COR-L47 (cell line): Measurements from ENCODE around the gene ZNF136.
A peak's percentile ranks its signal among the peaks of the same experiment; 100 is the strongest.

ENCODE experiments used
- DNase-seq: peaks from one replicate; lab custom pipeline; 2025; lab: John Stamatoyannopoulos, UW

The ZNF136 gene

GRCh38 chr19:12162882-12163806 lies at the start of gene ZNF136:
Gene ZNF136 (plus strand): TSS chr19:12163096. CDS start chr19:12163204, 108 bp downstream.
- peak; percentile 96 for DNase-seq

DNA sequence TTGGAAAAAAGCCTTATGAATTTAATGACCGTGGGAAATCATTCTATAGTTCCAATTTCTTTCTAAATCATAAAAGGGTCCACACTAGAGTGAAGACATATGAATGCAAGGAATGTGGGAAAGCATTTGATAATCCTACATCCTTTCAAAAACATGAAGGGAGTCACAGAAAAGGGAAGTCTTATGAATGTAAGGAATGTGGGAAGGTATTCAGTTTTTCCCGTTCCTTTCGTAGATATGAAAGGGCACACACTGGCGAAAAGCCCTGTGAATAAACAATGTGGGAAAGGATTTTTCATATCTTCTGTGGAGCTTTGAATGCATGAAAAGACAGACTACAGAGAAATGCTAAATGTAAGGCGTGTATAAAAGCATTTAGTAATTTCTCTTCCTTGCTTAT lies 49.8 kb upstream of the ZNF136 start:
- no peak for DNase-seq

DNA sequence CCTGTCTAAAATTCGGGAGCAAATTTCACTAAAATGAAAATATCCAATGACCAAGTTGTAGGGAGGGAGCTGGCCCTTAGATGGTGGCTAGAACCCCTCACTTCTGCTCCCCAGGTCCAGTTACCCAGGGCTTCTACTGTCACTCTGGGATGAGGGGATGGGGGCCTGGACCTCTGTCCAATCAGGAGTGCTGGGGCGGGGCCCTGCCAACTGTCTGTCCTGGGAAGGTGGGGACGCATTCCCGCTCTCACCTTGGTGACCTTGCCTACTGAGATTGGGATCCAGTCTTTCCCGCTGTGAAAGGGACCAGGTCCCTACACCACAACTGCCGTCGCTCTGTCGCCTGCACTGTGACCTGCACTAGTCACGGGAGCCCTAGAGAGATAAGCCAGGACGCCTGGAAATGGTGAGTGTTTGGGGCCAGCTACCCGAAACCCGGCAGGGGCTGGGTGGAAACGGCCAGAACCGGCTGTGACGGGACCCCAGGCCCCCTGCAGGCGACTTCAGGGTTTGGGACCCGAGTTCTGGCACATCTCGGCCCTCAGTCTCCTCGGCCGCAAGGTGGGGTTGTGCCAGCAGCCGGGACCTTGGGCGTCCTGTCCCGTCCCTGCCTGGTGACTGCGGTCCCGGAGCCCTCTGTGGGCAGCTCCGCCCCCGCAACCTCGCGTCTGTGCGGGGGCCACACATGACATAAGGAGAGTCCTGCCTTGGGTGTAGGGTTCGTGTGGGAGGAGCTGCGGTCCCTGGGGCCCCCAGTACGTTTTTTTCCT lies 45.5 kb upstream of the ZNF136 start:
- DNase-seq: no peak

DNA sequence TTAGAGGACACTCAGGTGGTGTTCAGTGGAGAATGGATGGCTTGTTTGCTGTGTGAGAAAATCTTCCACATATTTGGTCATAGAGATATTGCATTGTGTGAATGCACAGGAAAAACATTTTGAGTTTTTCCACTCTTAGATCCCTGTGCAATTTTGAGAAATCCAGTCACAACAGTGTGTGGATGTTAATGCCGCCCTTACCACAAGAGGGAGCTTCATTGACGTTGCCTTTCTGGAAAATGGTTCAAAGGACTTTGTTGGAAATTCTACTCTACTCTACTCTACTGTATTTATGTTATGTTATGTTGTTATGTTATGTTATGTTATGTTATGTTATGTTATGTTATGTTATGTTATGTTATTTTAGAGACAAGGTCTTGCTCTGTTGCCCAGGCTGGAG lies 36.2 kb upstream of the ZNF136 start:
- peak; percentile 23 for DNase-seq

DNA sequence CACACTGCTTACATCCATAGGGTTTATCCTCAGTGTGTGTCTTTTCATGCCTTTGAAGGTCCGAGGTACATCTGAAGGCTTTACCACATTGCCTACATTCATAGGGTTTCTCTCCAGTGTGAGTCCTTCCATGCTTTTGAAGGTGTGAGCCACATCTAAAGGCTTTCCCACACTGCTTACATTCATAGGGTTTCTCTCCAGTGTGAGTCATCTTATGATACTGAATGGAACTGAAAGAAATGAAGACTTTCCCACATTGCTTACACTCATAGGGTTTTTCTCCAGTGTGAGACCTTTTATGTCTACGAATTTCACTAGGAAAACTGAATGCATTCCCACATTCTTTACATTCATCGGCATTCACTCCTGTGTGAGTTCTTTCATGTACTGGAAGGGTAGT lies 29.8 kb upstream of the ZNF136 start:
- DNase-seq: no peak

- peak; percentile 7 for DNase-seq
Measured at GRCh38 chr19:12137221-12137940, 25.5 kb upstream of the ZNF136 start.

DNA sequence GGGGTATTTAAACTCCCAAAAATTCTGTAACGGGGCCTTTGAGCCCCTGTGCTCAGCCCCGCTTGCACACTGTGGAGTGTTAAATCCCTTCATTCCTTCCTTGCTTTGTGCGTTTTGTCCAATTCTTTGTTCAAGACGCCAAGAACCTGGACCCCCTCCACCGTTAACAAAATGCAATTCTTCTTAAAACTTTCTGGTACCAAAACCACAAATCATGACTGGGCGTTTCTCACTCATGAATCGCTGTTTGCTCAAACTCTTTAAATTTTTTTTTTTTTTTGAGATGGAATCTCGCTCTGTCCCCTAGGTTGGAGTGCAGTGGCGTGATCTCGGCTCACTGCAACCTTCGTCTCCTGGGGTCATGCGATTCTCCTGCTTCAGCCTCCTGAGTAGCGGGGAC lies 23.6 kb upstream of the ZNF136 start:
- no peak for DNase-seq

DNA sequence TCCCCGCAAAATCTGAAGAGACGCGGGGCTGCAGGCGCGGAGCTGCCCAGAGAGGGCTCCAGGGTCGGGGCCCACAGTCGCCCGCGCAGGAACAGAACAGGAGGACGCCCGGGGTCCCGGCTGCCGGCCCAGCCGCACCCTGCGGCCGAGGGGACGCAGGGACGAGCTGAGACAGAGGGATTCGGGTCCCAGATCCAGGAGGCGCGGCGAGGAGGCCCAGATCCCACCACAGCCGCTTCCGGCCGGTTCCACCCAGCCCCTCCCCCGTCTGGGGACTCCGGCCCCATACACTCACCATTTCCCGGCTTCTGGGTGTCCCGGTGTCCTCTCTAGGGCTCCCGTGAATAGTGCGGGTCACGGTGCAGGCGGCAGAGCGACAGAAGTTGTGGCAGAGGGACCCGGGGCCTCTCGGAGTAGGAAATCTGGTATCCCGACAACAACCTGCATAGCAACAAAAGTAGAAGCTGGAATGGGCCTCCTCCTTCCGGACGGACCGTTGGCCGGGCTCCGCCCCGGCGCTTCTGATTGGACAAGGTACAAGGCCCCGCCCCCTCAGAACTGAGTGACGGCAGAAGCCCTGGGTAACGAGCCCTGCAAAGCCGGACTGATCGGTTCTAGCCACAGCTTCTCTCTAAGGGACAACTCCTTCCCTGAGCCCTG lies 22.9 kb upstream of the ZNF136 start, which contains the start of gene ZNF20:
TSS of gene ZNF20 (minus strand) at position 466 of the 660 bp plus-strand sequence. CDS start at position 298, 168 bp downstream.
- DNase-seq: peak; percentile 94

DNA sequence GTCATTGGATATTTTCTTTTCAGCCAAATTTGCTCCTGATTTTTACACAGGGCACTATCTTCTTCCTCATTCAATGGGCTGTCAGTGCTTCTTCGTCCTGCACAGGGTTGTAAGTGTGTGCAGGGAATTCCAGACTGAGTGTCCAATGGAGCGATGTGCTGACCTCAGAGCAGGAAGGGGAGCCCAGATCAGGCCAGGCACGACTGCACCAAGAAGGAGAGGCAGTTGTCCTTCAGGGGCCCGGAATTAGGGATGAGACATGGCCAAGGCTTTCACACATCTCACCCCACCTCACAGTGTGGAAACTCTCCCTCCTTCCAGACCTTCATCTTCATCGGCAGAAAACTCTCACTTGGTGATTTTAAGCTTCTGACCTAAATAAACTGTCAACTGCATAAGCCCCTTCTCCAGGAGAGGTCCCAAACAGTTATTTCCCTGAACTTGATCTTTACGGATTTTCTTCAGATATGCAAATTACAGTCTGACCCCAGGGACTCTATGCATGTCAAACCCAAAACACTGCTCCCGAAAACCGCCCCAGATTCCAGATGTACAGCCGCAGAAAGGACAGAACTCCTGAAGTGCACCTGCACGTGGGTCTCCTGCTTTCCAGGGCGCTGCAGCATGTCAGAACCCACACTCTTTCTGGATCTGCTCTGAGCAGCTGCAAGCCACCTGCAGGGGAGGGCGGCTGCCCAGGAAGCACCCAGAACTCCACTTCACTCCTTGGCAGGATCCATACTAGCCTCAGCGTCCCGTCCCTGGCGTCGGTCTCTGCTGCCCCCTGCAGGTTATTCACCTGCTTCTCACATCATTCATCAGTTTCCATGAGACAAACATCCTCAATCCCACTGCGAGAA lies 22.1 kb upstream of the ZNF136 start:
- peak; percentile 85 for DNase-seq

GRCh38 chr19:12141405-12141736 lies 21.5 kb upstream of the ZNF136 start:
- no peak for DNase-seq

- DNase-seq: no peak
Measured at GRCh38 chr19:12145348-12145747, 17.5 kb upstream of the ZNF136 start.

DNA sequence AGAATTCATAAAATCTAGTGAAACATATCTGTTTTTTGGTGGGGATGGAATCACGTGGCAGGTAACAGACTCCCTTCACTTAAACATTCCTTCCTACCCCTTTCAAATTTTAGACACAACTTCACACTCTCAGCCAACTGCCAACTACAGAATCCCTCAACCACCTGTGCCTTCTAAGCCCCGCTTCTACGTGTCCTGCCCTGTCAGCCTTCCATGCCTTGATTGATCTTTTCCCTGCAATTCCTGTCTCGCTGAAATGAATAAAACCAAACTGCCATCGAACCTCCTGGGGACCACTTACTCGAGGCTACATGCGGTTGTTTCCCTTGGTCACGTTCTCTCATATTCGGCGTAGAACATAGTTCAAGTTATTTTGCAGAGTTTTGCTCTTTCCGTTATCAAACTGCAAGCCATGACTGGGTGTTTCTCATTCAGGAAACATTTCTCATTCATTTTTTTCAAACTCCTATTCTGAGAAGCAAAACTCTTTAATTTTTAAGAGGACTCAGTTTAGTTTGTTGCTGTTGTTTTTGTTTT lies 7.5 kb upstream of the ZNF136 start:
- no peak for DNase-seq

DNA sequence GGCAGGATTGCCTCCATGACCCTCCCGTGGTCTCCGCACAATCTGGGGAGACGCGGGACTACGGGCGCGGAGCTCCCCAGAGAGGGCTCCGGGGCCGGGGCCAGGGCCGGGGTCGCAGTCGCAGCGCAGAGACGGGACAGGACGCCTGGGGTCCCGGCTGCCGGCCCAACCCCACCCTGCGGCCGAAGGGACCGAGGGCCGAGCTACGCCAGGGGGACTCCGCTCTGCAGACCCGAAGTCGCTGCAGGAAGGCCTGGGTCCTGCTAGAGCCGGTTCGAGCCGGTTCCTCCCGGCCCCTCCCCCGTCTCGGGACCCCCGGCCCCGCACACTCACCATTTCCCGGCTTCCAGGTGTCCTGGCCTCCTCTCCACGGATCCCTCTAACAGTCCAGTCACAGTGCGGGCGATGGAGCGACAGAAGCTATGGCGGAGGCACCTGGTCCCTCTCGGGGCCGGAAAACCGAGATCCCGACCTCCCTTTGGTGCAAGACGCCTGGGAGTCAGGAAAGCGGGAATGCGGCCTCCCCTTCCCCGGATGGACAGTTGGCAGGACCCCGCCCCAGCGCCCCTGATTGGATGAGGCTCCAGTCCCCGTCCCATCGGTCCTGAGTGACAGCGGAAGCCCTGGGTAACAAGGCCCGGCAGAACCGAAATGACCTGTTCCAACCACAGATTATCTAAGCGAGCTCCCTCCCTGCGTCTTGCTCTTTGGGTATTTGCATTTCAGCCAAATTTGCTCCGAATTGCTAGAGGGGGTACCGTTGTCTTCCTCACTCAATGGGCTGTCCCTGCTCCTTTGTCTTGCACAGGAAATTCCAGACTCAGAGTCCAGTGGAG lies 6.5 kb upstream of the ZNF136 start, which contains the start of gene ZNF625:
TSS of gene ZNF625 (minus strand) at position 512 of the 836 bp plus-strand sequence. CDS start at position 336, 176 bp downstream.
- peak; percentile 93 for DNase-seq

GRCh38 chr19:12159773-12160414 lies 3.0 kb upstream of the ZNF136 start:
- DNase-seq: no peak

GRCh38 chr19:12162513-12162881 lies 399 bp upstream of the ZNF136 start:
- DNase-seq: no peak

- no peak for DNase-seq
Measured at GRCh38 chr19:12163826-12164225, 930 bp downstream of the ZNF136 start.

GRCh38 chr19:12166626-12167025 lies 3.7 kb downstream of the ZNF136 start:
- no peak for DNase-seq

GRCh38 chr19:12180377-12180776 lies 17.5 kb downstream of the ZNF136 start:
- DNase-seq: no peak

- no peak for DNase-seq
Measured at GRCh38 chr19:12187625-12188024, 24.7 kb downstream of the ZNF136 start.
